K562 (cell line): ENCODE measurements around the gene CYP2B6. TPM values are rescaled to one million over a fixed set of nuclear protein-coding genes. Genes with fewer than 3 reads are reported as not detected.

Source experiments
- ATAC-seq: fragments of 200-7000 bp; cut with Tn5 transposase; 3 replicates; pipeline ENCODE4 v1.9.1; 2020; ENCODE audit warnings: moderate library complexity
- BruUV-seq: library from RNA; stranded (reverse); fragments of 400-500 nt; replicated peaks from 2 replicates; lab custom pipeline; 2021; lab: Mats Ljungman, UMichigan
- CTCF ChIA-PET: fragments of 300-600 bp; formaldehyde crosslinking; extraction: SDS; loops from one replicate; lab custom pipeline; 2021; ENCODE audit warnings: low intra/inter-chr PET ratio; lab: Yijun Ruan, JAX
- POLR2A ChIA-PET: fragments of 300-600, 350-650 bp; sonication (Branson Sonifier 250); formaldehyde crosslinking; extraction: SDS; loops from one replicate; lab custom pipeline; 2021; ENCODE audit warnings: antibody characterized with exemption, inconsistent platforms; lab: Yijun Ruan, JAX
- DNase-seq, 4 experiments: peaks; one replicate each; pipeline versions ENCODE4 v3.0.0 to v3.0.0-alpha.2; 2011 to 2018; ENCODE audit warnings: low spot score in 3 of 4, mixed read lengths in 3 of 4; ENCODE audit errors: extremely low read depth in 1 of 4
- FAIRE-seq: peaks from 2 replicates; lab custom pipeline; 2011; peaks lifted over from hg19 to GRCh38; lab: Jason Lieb, UNC
- H2AFZ ChIP-seq: 2 replicates; pipeline ENCODE4 v1.6.0; 2011; ENCODE audit warnings: low read depth, low read length, control low read depth, inconsistent platforms
- H3K27ac ChIP-seq: fragments of 200-600 bp; 3 replicates; pipeline ENCODE4 v1.8.0; 2011; ENCODE audit warnings: low read depth, mild to moderate bottlenecking, control low read depth, inconsistent platforms, low read length, moderate library complexity, mixed read lengths; ENCODE audit errors: extremely low read depth
- H3K27me3 ChIP-seq, 2 experiments: fragments of 300-600 bp in 1 of 2; 2 replicates in 1 of 2; 3 replicates in 1 of 2; pipeline versions ENCODE4 v1.6.0 to v1.8.0; 2011; ENCODE audit warnings: inconsistent platforms in 2 of 2, low read length in 2 of 2, mild to moderate bottlenecking in 1 of 2, mixed read lengths in 1 of 2, moderate library complexity in 1 of 2; ENCODE audit not compliant: control insufficient read depth in 2 of 2, insufficient read depth in 2 of 2
- H3K36me3 ChIP-seq: fragments of 300-600 bp; 3 replicates; pipeline ENCODE4 v1.8.0; 2011; ENCODE audit warnings: mild to moderate bottlenecking, low read length, inconsistent platforms; ENCODE audit not compliant: control insufficient read depth, insufficient read depth
- H3K4me1 ChIP-seq, 2 experiments: fragments of 200-600 bp in 1 of 2; replicated peaks in 1 of 2; 2 replicates in 1 of 2; 3 replicates in 1 of 2; pipeline versions ENCODE4 v1.5.1 to v1.8.0; 2011; ENCODE audit warnings: inconsistent platforms in 2 of 2, low read length in 2 of 2, mild to moderate bottlenecking in 1 of 2, mixed read lengths in 1 of 2, moderate library complexity in 1 of 2; ENCODE audit not compliant: control insufficient read depth in 2 of 2, insufficient read depth in 2 of 2
- H3K4me2 ChIP-seq: 2 replicates; pipeline ENCODE4 v1.6.1; 2011; ENCODE audit warnings: low read length, control low read depth, inconsistent platforms, mixed read lengths; ENCODE audit not compliant: insufficient read depth
- H3K4me3 ChIP-seq: fragments of 200-600 bp; sonication (generic), shearing (Covaris generic); 2 replicates; pipeline ENCODE4 v1.5.1; 2016; ENCODE audit warnings: control low read depth, inconsistent platforms
- H3K79me2 ChIP-seq: fragments of 200-600 bp; 3 replicates; pipeline ENCODE4 v1.8.0; 2011; ENCODE audit warnings: low read length, inconsistent platforms; ENCODE audit not compliant: control insufficient read depth, insufficient read depth
- H3K9ac ChIP-seq, 2 experiments: 2 replicates each; pipeline versions ENCODE4 v1.6.0 to v1.6.1; 2011; ENCODE audit warnings: low read depth in 2 of 2, low read length in 2 of 2, control low read depth in 1 of 2, inconsistent platforms in 1 of 2, mild to moderate bottlenecking in 1 of 2, mixed read lengths in 1 of 2; ENCODE audit not compliant: insufficient read depth in 1 of 2
- H3K9me1 ChIP-seq: one replicate; pipeline ENCODE4 v1.6.0; 2011; ENCODE audit warnings: inconsistent platforms, mild to moderate bottlenecking, low read length, moderate library complexity; ENCODE audit not compliant: control insufficient read depth, insufficient read depth
- H3K9me3 ChIP-seq: replicated peaks from 2 replicates; pipeline ENCODE4 v1.5.1; 2011; ENCODE audit warnings: low read depth, low read length, inconsistent platforms; ENCODE audit not compliant: control insufficient read depth, insufficient read depth
- H4K20me1 ChIP-seq: replicated peaks from 2 replicates; pipeline ENCODE4 v1.6.1; 2011; ENCODE audit warnings: low read length, inconsistent platforms, mixed read lengths; ENCODE audit not compliant: control insufficient read depth, insufficient read depth
- BDP1 ChIP-seq: IDR thresholded peaks from 3 replicates; pipeline ENCODE4 v1.6.1; 2011; ENCODE audit not compliant: insufficient read length, insufficient read depth
- CREB5 ChIP-seq: fragments of 250-450 bp; sonication (Bioruptor Pico); IDR thresholded peaks from 2 replicates; pipeline ENCODE4 v1.5.0; 2020; ENCODE audit warnings: mild to moderate bottlenecking
- DIDO1 ChIP-seq: fragments of 450-650 bp; IDR thresholded peaks from 2 replicates; pipeline ENCODE4 v1.6.1; 2016; ENCODE audit warnings: low read depth, missing biosample characterization, missing genetic modification characterization
- GATAD2A ChIP-seq: fragments of 450-650 bp; IDR thresholded peaks from 2 replicates; pipeline ENCODE4 v1.6.1; 2017
- PTTG1 ChIP-seq: fragments of 450-650 bp; IDR thresholded peaks from 2 replicates; pipeline ENCODE4 v1.6.1; 2016; ENCODE audit warnings: low read depth, mild to moderate bottlenecking, missing genetic modification characterization, missing compliant biosample characterization
- RBM25 ChIP-seq: fragments of 200-400 bp; formaldehyde crosslinking; IDR thresholded peaks from 2 replicates; pipeline ENCODE4 v1.6.1; 2018; ENCODE audit warnings: low read length, low read depth, moderate library complexity; ENCODE audit not compliant: severe bottlenecking
- WGBS: fragments of 100-300 bp; shearing (Covaris generic); methylation state at CpG from one replicate; pipeline ENCODE4 v1.1.6; 2016; ENCODE audit warnings: low coverage, mixed read lengths; ENCODE audit not compliant: insufficient coverage; ENCODE audit errors: missing lambda C conversion rate; 5-methylcytosine and 5-hydroxymethylcytosine counted together
- in situ Hi-C: fragments of 300-500 bp; cut with MboI; formaldehyde crosslinking; loops from 4 replicates; pipeline ENCODE4 v1.15.0; 2018; ENCODE audit warnings: inconsistent platforms, mixed read lengths
- intact Hi-C: fragments of 100-400 bp; cut with micrococcal nuclease; formaldehyde crosslinking; loops from 2 replicates; pipeline ENCODE4 v1.14.2; 2022
- polyA plus RNA-seq, 8 experiments: library from polyadenylated mRNA; depleted of rRNA in 4 of 8; stranded (reverse) in 5 of 8; unstranded in 3 of 8; fragments of >200 nt; fragmentation: Nextera tagmentation in 2 of 8; fragmentation: Illumina TruSeq in 1 of 8; extraction: Ambion mirVana in 2 of 8; extraction: Trizol in 1 of 8; gene quantifications; 2 replicates each; pipeline versions ENCODE4 v1.2.1 to v1.2.3, GENCODE V29; 2011 to 2014; ENCODE audit warnings: inconsistent platforms in 1 of 8, missing spikeins in 1 of 8
- total RNA-seq, 7 experiments: library from RNA; depleted of rRNA in 6 of 7; stranded (reverse); fragments of >200 nt in 6 of 7; fragmentation: Illumina TruSeq in 2 of 7; extraction: Trizol in 2 of 7; gene quantifications; 2 replicates each; pipeline versions ENCODE4 v1.2.1 to v1.2.3, GENCODE V29; 2011 to 2021; ENCODE audit warnings: low replicate concordance in 1 of 7

Gene CYP2B6
- total and polyA plus RNA-seq, 9 of the 15 experiments (the other 6 are each of a cell fraction or from before 2014, with no cell fraction given) = 0.04 TPM; not detected in 8

- 29% methylated on average over 16 of the region's 18 CpGs for WGBS
- FAIRE-seq = no peak
- no peak for ATAC-seq
- no peak overlapping the region for H3K4me3 ChIP-seq
- peaks cover 0 to 6% of the 10 kb centered on the region in 2 experiments; a peak in 1 of 5 replicates for H3K4me1 ChIP-seq
- no peak for DNase-seq
- ChIA-PET POLR2A (no interaction called here), CTCF (no interaction called here)
- intact Hi-C loops (no loop called here), in situ Hi-C loops (no loop called here)
- 0 out of 2 replicates have a peak, but pooled peaks cover 1% of the 10 kb centered on the region for H3K9me3 ChIP-seq
- H3K9me1 ChIP-seq = no peaks in the 10 kb centered on the region
- no peaks in the 10 kb centered on the region for H3K79me2 ChIP-seq
- H3K27me3 ChIP-seq = peaks cover 0 to 6% of the 10 kb centered on the region in 2 experiments; a peak in 1 of 5 replicates
- H3K4me2 ChIP-seq = no peak overlapping the region
- H3K9ac ChIP-seq = no peak overlapping the region
- no TSS peak for BruUV-seq
- TF ChIP-seq CREB5 (no peak), RBM25 (no peak), BDP1 (no peak), PTTG1 (tag) (no peak), GATAD2A (no peak), DIDO1 (no peak)
- no peaks in the 10 kb centered on the region for H3K36me3 ChIP-seq
- no peaks in the 10 kb centered on the region for H4K20me1 ChIP-seq
- H3K27ac ChIP-seq = no peak overlapping the region
- H2AFZ ChIP-seq = no peak overlapping the region
These were observed 42.3 kb upstream of the CYP2B6 start for GRCh38 chr19:40948580-40949299.
